HG03460 (cell line): Measurements from ENCODE around the gene EIF2D.
"Not testable (repeated sequence)": the region's sequence is repeated elsewhere in the genome, so short reads cannot be mapped to it uniquely, and the experiment has no call there.

Experiments
- ATAC-seq: cut with Tn5 transposase; IDR thresholded peaks from one replicate; pipeline ENCODE4 v1.9.1; 2021; ENCODE audit not compliant: unreplicated experiment

Gene EIF2D

DNA sequence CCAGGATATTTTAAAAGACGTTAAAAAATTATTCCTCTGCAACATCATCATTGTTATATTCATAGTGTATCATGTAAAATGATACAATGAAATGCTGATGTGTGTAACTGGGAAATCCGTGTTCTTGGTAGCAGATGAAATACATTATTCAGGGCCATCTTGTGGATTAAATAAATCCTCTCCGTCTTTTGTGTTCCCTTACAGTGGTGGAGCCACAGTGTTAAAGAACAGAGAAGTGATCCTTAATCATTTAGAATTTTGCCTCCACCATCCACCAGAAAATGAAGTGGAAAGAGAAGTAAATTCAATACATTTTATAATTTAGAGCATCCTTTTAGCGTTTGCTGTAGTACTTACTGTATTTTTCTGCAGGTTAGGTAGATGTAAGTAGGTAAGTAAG lies 24.4 kb upstream of the EIF2D start:
- ATAC-seq, result no peak

- peak; percentile 9 for ATAC-seq
These were observed 23.7 kb upstream of the EIF2D start for GRCh38 chr1:206635978-206636345.

- ATAC-seq, result peak; percentile 90
These were observed 23.1 kb upstream of the EIF2D start, which contains the start of gene DYRK3 for GRCh38 chr1:206635080-206635977. TSS of gene DYRK3 (plus strand) at chr1:206635536. CDS start at chr1:206635704, 168 bp downstream.

DNA sequence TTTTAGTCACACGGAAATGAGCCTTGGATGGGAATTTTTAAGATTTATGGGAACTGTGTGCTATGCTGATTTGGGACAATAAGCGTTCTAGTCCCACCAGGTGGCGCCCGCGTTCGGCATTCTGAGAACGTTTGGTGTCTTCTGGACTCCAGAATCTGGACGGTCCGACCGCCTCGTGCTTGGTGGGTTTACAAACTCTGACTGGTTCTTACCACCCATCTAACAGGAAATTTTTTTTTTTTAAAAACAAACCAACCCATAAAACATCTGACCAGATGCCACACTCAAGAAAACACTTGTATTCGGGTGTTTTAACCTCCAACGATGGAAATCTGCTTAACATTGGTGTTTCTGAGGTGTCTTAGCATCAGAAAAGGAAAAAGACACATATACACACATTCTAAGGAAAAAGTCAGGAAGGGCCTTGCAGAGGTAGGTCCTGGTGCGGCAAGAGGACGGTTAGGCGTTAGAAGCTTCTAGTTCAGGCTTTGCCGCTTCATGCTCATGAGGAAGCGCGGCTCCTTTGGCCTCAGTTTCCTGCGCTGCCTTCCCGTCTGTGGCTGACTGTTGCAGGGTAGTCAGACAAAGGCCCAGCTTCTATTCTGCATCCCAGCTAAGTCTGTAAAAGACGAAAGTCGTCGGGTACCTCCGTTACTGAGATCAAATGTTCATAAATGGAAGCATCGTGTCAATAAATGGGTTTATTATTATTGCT lies 22.3 kb upstream of the EIF2D start:
- no peak for ATAC-seq

- ATAC-seq, result no peak
These were observed 21.4 kb upstream of the EIF2D start for GRCh38 chr1:206633708-206634121.

GRCh38 chr1:206631085-206631509 lies 18.8 kb upstream of the EIF2D start:
- ATAC-seq, result peak; percentile 40

- ATAC-seq, result no peak
These were observed 16.7 kb upstream of the EIF2D start for GRCh38 chr1:206628916-206629315.

- ATAC-seq, result not testable (repeated sequence)
These were observed 14.1 kb upstream of the EIF2D start for GRCh38 chr1:206626396-206626795.

- no peak for ATAC-seq
These were observed 2.9 kb downstream of the EIF2D start for GRCh38 chr1:206609229-206609991.

DNA sequence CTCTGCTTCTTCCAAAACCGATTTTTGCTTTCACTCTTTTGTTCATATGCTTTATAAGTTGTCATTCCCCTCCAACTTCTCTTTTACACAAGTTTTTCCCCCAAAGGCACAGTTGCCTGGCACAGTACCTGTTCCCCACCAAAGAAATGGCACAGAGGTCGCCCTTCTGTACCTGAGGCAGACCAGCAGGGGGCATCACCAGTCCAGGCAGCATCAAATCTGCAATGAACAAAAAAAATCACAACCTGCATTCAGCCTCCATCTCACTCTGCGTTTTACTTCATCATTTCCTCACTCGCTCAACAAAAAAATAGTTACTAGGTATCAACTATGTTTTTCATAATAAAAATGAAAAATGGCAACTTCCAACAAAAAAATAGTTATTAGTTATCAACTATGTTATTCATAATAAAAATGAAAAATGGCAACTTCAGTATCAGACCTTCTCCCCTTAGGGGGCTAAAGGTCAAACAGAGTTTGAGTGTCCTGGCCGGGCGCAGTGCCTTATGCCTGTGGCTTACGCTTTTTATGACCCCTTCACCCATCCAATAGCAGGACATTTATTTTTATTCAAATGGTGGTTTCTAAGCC lies 4.1 kb downstream of the EIF2D start:
- ATAC-seq, result no peak

DNA sequence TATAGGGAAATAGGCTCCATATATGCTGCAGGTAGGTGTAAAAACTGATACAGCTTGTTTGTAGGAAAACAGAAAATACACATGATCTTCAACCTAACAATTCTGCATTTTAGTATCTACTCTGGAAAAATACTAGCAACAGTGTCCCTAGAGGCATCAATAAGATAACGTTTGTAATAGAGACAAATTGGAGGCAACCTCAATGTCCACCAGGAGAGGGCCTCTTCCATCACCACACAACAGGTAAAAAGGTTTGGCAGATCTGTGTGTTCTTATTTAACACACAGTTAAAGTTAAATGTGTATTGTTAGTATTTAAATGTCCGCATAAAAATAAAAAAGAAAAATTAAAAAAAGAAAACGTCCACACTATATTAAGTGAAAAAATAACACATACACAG lies 5.4 kb downstream of the EIF2D start:
- no peak for ATAC-seq

DNA sequence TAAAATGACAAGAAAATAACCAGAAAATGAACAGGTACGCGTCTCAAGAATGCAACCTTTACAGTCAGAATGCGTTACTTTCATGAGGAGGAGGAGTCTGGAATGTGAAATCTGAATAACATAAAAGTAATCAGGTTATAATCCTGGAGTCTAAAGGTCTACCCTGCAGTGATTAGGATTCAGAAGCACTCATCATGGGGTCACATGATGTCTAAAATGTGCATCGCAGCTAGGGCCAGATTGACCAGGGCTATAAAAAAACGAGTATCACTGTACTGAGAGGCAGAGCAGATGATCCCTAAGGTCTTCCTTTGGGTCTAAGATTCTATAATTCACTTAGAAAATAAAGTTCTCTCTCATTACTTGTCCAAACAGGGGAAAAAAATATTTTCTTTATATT lies 7.4 kb downstream of the EIF2D start:
- no peak for ATAC-seq

- ATAC-seq, result no peak
These were observed 11.7 kb downstream of the EIF2D start for GRCh38 chr1:206600527-206600926.

GRCh38 chr1:206596319-206596666 lies 16.0 kb downstream of the EIF2D start:
- no peak for ATAC-seq

DNA sequence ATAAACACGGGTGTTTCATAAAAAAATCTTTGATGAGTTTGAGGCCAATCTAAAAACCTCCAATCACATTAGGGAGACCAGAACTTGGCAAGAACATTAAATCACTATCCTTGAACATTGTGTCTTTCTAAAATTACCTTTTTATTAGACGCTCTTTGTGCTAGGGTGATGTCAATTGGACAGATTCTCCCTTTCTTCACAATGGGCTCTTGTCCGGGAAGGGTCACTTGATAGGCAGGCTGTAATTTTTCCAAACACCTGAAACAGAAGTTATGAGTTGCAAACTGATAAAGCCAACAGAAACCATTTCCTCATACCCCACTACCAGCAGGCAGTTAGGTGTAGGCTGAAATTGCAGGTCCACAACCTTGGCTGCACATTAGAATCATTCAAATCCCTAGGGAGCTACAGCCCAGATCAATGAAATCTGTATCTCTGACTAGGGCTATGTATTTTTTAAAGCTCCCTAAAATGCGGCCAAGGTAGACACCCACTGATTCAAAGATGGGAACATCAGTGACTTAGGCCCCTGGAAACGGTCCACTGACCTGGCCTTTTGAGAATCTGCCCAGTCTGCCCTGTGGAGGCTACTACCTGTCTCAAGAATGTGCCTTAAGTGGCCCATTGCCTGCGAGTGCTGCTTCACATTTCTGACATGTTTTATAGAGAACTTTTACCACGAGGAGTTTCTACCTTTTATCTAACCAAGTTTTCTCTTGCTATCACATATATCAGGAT lies 16.5 kb downstream of the EIF2D start:
- ATAC-seq, result no peak

- no peak for ATAC-seq
These were observed 18.8 kb downstream of the EIF2D start for GRCh38 chr1:206593351-206593925.

- no peak for ATAC-seq
These were observed 20.6 kb downstream of the EIF2D start for GRCh38 chr1:206591696-206592095.

DNA sequence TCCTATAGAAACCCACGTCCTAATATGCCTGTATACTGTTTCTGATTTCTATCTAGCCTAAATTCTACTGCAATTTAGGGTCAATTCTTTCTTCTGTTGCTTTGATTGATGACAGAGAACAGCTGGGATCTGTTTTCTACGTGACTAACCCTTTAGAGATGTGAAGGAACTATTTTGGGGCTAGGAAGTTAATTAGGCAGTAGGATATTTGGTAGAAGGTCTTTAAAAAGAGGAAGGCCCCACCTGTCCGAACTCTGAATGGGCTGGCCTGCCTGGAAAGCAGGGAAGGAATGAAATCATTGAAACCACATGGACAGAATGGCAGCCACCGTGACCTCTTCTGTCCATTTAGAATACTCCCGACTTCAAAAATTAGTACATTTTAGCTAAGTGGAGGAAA lies 21.0 kb downstream of the EIF2D start:
- ATAC-seq, result no peak

GRCh38 chr1:206590025-206590758 lies 22.1 kb downstream of the EIF2D start:
- ATAC-seq, result no peak
